Colon (tissue), 2 donors: ENCODE results near the gene BCAP31.

Source experiments
- FAIRE-seq: peaks from 2 replicates; lab custom pipeline; 2012; peaks lifted over from hg19 to GRCh38; lab: Jason Lieb, UNC
- donor health status: control.
- donor health status: control.

The BCAP31 gene

GRCh38 chrX:153673428-153674218 is 50.6 kb downstream of the BCAP31 start, which contains the start of gene PNCK:
PNCK (minus strand) TSS chrX:153673813; CDS start chrX:153673076, 737 bp downstream.
- FAIRE-seq = no peak

DNA sequence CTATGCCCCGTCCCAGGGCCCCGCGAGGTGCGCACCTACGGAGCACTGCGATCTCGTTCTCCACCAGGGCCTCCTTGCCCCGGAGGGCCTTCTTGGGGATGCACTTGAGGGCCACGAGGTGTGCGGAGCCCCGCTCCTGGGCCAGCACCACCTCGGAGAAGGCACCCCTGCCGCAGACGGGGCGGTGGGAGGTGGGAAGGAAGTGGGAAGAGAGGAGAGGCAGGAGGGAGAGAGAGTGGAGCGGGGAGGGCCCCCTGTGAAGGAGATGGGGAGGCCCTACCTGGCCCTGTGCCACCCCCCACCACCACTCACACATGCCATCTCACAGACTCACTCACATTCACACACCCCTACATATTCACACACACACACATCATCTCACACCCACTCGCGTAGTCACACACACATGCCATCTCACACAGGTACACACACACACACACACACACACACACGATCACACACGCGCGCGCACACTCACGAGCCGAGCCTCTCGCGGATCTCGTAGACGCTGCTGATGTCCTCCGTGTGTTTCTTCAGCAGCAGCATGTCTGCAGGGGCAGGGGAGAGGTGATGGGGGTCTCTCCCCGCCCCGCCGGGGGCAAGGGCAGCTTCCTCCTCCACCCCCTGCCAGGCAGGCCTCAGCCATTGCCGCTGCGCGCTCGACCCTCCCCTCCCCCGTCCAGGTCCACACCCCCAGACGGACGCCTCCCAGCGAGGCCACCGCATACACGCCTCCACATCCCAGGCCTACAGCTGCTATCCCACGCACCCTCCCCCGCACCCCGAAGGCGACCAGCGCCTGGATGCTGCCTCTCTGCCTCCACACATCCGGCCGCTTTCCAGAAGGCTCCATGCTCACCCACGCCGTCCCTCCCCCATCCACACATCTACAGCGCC is 51.4 kb downstream of the BCAP31 start:
- FAIRE-seq = no peak

GRCh38 chrX:153671589-153672530 is 52.3 kb downstream of the BCAP31 start:
- FAIRE-seq = no peak

GRCh38 chrX:153670748-153671588 is 53.2 kb downstream of the BCAP31 start:
- no peak for FAIRE-seq

GRCh38 chrX:153669901-153670731 is 54.1 kb downstream of the BCAP31 start:
- no peak for FAIRE-seq

DNA sequence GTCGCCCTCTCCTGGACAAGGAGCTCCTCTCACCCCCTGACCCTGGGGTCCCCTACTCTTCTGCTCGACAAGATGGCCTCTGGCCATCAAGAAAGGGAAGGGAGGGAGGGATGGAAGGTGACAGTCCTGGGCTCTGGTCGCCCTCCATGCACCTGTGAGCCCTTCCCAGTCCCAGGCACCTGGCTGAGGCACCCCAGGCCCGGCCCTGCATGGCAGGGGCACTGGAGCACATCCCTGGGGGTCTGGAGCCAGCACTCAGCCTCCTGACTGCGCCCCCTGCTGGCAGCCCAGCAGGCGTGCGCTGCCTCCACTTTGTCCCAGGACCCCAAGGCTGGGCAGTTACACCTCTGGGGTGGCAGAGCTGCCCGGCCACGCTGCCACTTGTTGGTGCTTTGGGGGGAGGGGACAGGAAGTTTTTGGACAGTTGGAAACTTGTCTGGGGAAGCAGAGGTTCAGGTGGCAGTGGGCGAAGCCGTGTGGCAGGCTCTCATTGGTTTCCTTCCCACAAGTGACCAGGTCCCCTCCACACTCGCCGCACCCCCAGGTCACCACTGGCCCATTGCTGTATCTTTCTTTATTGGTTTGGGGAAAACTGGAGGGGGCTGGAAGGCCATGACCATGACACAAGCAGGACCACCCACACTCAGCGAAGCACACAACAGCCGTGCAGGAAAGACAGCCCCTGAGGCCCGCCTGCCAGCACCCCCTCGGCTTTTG is 54.9 kb downstream of the BCAP31 start:
- FAIRE-seq = no peak

DNA sequence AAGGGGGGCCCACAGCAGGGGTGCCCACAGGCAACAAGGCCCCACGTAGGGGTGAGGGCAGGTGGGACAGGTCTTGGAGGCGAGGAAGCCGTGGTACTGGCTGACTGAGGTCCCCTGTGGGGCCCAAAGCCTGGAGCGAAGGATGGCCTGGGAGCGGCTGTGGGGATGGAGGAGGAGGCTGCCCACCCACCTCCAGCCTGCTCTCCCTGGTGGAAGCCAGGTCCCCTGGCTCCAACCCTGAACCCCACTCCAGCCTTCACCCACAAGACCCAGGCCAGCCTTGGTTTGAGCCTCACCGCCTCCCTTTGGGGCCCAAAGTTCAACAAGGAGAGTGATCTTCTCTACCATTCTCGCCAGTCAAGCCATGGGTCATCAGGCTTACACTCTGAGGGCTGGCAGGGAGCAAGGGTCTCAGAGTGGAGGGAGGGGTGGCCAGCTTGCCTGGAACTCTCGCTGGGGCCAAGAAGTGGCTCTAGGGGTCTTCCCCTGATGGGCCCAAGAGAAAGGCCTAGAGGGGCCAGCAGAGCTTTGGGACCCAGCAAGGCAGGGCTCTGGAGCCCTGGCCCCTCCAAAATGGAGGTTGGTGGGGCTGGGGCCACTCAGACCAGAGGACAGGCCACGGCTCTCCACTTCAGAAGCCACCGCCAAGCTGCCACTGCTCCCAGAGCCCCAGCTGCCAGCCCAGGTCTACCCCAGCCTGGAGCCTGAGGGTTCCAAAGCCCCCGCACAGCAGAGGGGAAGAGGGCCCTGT is 55.6 kb downstream of the BCAP31 start:
- FAIRE-seq = no peak

GRCh38 chrX:153667956-153668396 is 56.2 kb downstream of the BCAP31 start:
- no peak for FAIRE-seq

- no peak for FAIRE-seq
Observed at GRCh38 chrX:153667281-153667955, 56.8 kb downstream of the BCAP31 start.

DNA sequence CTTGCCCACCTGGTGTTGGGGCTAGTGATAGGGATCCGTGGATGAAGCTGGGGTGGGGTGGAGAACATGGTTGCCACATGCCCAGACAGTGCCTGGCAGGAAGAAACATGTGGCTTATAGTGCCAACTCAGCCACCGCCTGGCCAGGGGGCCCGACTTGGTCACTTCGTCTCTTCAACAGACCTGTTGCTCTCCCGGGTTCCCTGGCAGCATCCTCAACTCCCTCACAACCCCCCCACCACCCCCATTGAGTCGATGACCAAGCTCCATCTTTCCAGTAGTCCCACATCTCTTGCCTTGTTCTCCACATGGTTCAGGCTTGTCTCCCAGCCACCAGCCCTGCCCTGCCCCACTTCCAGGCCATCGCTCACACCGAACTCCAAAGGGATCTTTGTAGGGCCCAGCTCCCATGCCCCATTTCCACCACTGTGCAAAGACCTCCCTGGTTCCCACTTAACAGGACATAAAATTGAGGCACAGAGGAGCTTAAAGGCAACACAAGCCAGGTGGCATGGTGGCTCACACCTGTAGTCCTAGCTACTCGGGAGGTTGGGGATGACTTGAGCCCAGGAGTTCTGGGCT is 58.4 kb downstream of the BCAP31 start:
- FAIRE-seq = no peak

GRCh38 chrX:153662266-153662665 is 61.9 kb downstream of the BCAP31 start:
- FAIRE-seq = no peak

DNA sequence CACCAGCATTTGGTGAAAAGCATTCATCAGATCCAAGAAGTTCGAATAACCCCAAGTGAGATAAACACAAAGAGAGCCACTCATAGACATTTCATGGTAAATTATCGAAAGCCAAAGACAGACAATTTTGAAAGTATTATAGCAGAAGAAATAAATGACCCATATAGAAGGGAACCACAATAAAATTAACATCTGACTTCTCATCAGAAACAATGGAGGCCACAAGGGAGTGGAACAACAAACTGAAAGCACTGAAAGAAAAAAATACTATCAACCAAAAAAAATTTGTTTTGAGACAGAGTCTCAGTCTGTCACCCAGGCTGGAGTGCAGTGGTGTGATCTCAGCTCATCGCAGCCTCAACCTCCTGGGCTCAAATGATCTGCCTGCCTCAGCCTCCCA is 64.9 kb downstream of the BCAP31 start:
- FAIRE-seq = no peak

DNA sequence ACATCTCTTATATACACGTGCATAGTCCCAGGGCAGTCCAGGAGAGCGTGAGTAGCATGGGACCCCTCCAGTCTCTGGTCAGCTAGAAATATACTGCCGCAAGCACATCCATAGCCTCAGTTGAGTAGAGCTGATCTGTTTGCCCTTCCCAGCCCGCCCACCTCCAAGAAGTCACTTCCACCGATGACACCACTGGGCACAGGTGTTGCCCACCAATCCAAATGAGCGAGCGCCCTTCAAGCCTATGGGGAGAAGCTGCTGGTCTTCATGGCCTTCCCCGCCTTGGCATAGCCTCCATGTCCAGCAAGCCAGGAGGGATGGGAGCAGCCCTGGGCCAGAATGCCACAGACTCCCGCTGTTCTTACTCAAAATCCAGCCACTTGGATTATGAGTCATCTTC is 67.0 kb downstream of the BCAP31 start:
- no peak for FAIRE-seq

- FAIRE-seq = no peak
Observed at GRCh38 chrX:153653556-153653955, 70.6 kb downstream of the BCAP31 start.

GRCh38 chrX:153651540-153652079 is 72.6 kb downstream of the BCAP31 start:
- FAIRE-seq = no peak

- FAIRE-seq = no peak
Observed at GRCh38 chrX:153650959-153651358, 73.2 kb downstream of the BCAP31 start.
